Subcutaneous abdominal adipose tissue (tissue), 5 donors: ENCODE measurements around the gene RALGPS1.

Experiments used
- H3K27ac ChIP-seq: one replicate; pipeline ENCODE4 v1.7.0; 2013; ENCODE audit warnings: low read depth, mild to moderate bottlenecking, inconsistent platforms, low read length, moderate library complexity
- H3K27me3 ChIP-seq, 5 donors: one replicate each; pipeline ENCODE4 v1.7.0; 2013; ENCODE audit warnings: low read length in 5 of 5, inconsistent platforms in 1 of 5; ENCODE audit not compliant: control insufficient read depth in 5 of 5, insufficient read depth in 4 of 5
- H3K36me3 ChIP-seq, 5 donors: one replicate each; pipeline ENCODE4 v1.7.0; 2013; ENCODE audit warnings: low read length in 5 of 5; ENCODE audit not compliant: control insufficient read depth in 5 of 5, insufficient read depth in 5 of 5
- H3K4me1 ChIP-seq, 5 donors: one replicate each; pipeline ENCODE4 v1.7.0; 2013; ENCODE audit warnings: low read length in 5 of 5, mild to moderate bottlenecking in 3 of 5, moderate library complexity in 1 of 5; ENCODE audit not compliant: control insufficient read depth in 5 of 5, insufficient read depth in 5 of 5
- H3K4me3 ChIP-seq, 5 donors: one replicate each; pipeline ENCODE4 v1.7.0; 2013; ENCODE audit warnings: low read length in 5 of 5, low read depth in 1 of 5
- H3K9ac ChIP-seq, 5 donors: one replicate each; pipeline ENCODE4 v1.7.0; 2013; ENCODE audit warnings: low read length in 5 of 5, mild to moderate bottlenecking in 4 of 5, moderate library complexity in 3 of 5
- H3K9me3 ChIP-seq, 5 donors: one replicate each; pipeline ENCODE4 v1.7.0; 2013; ENCODE audit warnings: low read length in 5 of 5; ENCODE audit not compliant: control insufficient read depth in 5 of 5
- donor health status: healthy.
- donor health status: healthy.
- donor health status: healthy.
- donor health status: healthy.
- donor health status: healthy.

The RALGPS1 gene

DNA sequence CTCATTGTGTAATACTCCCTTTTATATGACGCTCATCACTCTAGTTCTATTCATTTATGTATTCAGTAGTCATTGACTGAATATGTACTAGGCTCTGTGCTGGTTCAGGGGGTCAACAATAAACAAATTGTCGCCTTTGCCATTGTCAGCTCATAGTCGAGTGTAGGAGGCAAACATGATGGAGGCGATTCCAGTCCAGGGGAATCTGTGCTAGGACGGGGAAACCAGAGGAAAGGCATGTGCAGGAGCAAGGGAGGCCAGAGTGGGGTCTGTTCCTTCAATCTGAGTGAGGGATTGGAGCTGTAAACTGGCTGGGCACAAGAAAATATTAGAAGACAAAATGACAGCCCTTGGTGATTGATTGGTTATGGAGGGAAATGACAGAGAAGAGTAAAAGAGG, 123.9 kb downstream of the RALGPS1 start:
- Histone ChIP-seq H3K9me3 (no peaks in the 10 kb centered on the region), H3K27me3 (no peaks in the 10 kb centered on the region), H3K4me3 (no peak overlapping the region), H3K9ac (no peak overlapping the region), H3K27ac (no peak overlapping the region), H3K4me1 (peaks cover 19 to 45% (median 36%) of the 10 kb centered on the region in 5 donors), H3K36me3 (no peaks in the 10 kb centered on the region)

DNA sequence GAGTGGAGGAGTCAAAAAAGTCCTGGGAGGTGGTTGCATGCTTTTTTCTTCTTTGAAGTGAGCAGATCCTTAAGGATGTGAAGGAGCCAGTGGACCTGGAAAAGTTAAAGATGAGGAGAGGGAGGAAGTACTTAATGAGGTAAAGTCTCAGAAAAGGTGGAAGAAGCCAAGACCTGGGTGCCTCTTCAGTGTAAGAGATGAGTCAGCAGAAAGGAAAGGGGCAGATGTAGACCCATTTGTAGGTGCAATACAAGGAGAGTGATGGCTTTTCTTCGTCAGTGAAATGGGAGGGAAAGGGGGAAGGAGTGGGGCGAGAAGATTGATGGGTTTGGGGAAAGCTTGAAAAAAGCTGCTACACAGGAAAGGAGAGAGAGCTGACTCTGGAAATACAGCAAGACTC, 124.9 kb downstream of the RALGPS1 start:
- H3K9ac ChIP-seq, result no peak overlapping the region
- no peaks in the 10 kb centered on the region for H3K36me3 ChIP-seq
- no peak overlapping the region for H3K4me3 ChIP-seq
- peaks cover 13 to 35% (median 28%) of the 10 kb centered on the region in 5 donors for H3K4me1 ChIP-seq
- no peaks in the 10 kb centered on the region for H3K9me3 ChIP-seq
- no peaks in the 10 kb centered on the region for H3K27me3 ChIP-seq
- no peak overlapping the region for H3K27ac ChIP-seq

DNA sequence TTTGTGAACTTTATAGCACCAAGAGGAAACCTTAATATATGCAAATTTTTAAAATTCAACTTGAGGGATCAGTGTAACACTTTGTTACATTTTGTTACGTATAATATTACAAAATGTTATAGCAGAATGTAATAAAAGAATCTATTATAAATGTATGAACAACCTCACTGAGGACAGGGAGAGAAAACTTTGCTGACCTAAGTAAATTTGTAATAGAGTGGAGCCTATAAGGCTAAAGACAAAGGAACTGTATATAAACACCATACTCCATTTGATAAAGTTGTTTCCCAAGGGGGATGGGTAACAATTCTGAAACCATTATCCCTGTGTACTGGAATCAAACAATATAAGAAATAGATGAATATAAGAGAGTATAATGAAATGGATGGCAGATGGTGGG, 130.6 kb downstream of the RALGPS1 start:
- Histone ChIP-seq H3K36me3 (no peaks in the 10 kb centered on the region), H3K9ac (no peak overlapping the region), H3K9me3 (no peaks in the 10 kb centered on the region), H3K27me3 (no peaks in the 10 kb centered on the region), H3K4me3 (no peak overlapping the region), H3K27ac (no peak overlapping the region), H3K4me1 (peaks cover 4 to 28% (median 17%) of the 10 kb centered on the region in 5 donors)

DNA sequence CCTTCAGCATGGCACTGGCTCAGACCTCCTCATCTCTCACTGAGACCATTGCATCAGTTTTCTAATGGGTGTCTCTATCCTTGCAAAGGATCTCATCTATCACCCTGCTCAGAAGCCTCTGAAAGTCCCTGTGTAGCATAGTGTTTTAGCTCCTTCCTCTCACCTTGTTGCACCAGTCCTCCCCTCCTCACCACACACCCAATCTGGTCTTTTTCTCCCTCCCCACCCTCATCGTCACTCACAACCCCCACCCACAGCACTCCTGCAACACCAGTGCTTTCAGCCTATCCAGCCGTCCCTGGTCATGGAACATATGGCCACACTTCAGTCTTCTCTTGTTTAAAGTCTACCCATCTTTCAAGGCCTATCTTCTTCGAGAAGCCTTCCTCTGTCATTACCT, 133.4 kb downstream of the RALGPS1 start:
- Histone ChIP-seq H3K4me1 (peaks cover 6 to 56% (median 28%) of the 10 kb centered on the region in 5 donors), H3K9ac (no peak overlapping the region), H3K27me3 (no peaks in the 10 kb centered on the region), H3K4me3 (no peak overlapping the region), H3K9me3 (no peaks in the 10 kb centered on the region), H3K36me3 (no peaks in the 10 kb centered on the region), H3K27ac (peak overlapping the region; percentile 80)

DNA sequence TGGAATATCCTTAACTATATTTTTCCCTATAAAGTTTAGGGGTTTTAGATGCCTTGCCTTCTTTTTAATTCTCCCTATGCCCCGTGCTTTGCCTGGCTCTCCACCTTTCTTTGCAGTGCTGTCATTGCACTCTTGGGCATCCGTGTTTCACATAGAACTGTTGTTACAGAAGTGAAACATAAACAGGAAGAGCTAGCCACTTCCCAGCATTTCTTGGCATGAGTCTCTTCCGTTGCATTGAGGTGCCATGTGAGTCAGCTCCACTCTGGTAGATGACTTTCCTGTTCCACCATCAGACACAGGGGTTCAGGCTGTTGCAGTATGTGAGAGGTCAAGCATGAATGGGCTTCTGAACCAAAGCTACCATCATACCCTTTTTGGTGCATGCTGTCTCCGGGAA, 134.5 kb downstream of the RALGPS1 start:
- peaks cover 13 to 67% (median 39%) of the 10 kb centered on the region in 5 donors for H3K4me1 ChIP-seq
- peak overlapping the region in 2 of 5 donors; percentile 24 to 29 for H3K4me3 ChIP-seq
- no peaks in the 10 kb centered on the region for H3K27me3 ChIP-seq
- peak overlapping the region; percentile 80 for H3K27ac ChIP-seq
- peak overlapping the region in 1 of 5 donors; percentile 33 for H3K9ac ChIP-seq
- no peaks in the 10 kb centered on the region for H3K9me3 ChIP-seq
- no peaks in the 10 kb centered on the region for H3K36me3 ChIP-seq

DNA sequence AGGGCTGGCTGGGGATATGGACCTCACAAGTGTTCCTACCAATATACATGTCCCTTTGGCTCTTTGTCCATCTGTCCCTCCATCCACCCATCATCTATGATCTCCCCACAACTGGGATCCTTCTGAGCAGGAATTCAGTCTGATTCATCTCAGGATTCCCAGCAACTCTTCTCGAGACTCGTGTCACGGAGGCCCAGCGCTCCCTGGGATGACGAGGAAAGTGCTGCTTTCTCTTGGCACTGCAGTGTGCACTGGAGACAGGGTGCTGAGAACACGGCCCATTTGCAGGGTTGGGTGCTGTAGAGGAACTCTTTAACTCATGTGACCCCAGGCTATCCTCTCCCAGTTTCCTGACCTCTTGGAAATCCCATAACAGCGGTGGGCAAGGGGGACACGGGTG, 135.0 kb downstream of the RALGPS1 start:
- Histone ChIP-seq H3K4me3 (no peak overlapping the region), H3K27me3 (no peaks in the 10 kb centered on the region), H3K9me3 (no peaks in the 10 kb centered on the region), H3K36me3 (no peaks in the 10 kb centered on the region), H3K27ac (peak overlapping the region; percentile 58), H3K9ac (no peak overlapping the region), H3K4me1 (peaks cover 15 to 72% (median 44%) of the 10 kb centered on the region in 5 donors)

DNA sequence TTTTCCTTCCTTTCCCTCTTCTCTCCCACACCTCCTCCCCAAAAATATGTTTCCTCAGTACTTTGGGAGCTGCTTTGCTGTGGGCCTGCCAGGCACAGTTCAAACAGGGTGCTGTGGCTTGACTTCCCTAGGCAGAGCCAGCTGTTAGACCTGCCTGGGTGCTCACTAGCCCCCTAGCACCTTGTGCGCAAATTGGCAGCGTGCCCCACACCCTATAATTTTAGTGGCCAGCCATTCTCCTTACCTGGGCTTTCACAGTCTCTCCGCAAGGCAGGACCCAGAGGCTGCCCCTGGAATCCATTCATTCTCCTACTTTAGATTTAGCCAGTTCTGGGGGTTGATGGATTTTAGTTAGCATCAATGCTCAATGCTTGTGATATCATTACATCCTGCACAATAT, 135.6 kb downstream of the RALGPS1 start:
- Histone ChIP-seq H3K9me3 (no peaks in the 10 kb centered on the region), H3K9ac (no peak overlapping the region), H3K4me3 (no peak overlapping the region), H3K27ac (peak overlapping the region; percentile 58), H3K4me1 (peaks cover 15 to 72% (median 45%) of the 10 kb centered on the region in 5 donors), H3K27me3 (no peaks in the 10 kb centered on the region), H3K36me3 (no peaks in the 10 kb centered on the region)

DNA sequence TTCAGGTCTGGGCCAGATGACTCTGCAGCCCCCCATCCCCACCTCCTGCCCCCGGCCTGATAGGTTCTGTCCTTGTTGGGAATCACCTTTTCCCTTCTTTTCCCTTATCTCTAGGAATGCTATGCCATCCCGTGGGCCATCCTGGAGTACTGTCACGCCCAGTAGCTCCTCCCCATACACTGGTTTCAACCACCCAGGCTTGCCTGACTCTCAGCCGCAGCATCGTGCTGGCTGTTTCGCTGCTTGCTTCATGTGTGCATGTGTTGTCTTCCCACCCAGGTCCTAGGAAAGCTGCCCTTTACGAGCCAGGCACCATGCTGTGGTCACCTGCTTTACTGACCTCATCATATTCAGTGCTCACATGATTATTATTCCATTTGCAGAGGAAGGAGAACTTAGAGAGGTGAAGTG, 136.0 kb downstream of the RALGPS1 start:
- Histone ChIP-seq H3K9me3 (no peaks in the 10 kb centered on the region), H3K4me1 (peaks cover 15 to 72% (median 45%) of the 10 kb centered on the region in 5 donors), H3K27me3 (no peaks in the 10 kb centered on the region), H3K4me3 (no peak overlapping the region), H3K36me3 (no peaks in the 10 kb centered on the region), H3K9ac (no peak overlapping the region), H3K27ac (peak overlapping the region; percentile 58)

DNA sequence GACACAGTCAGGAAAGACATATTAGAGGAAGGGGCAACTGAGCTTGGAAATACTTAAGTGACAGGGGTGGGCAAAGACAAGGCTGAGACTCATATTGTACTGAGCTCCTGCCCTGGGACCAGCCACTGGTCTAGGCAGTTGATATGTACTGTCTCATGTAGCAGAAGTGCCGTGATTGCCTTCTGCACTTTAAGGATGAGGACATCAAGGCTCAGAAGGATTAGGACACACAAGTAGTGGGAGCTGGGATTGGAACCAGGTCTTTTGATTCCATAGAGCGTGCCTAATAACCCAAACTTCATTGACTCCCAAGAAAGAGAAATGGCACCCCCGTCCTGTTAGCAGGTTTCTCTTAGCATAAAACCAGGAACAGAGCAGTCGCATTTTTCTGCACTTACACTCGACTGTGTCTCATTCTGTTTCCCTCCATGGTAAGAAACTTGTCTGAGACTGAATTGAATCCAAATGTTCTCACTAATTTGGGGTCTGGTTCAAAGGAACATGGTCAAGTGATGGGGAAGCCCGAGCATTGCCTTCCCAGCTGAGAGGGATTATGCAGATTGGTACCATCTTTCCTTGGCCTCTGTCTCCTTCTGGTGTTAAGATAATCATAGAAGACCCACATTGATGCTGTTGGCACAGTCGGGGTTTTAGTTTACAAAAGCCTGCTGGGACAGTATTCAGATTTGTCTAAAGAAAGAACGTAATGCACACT, 137.5 kb downstream of the RALGPS1 start:
- no peaks in the 10 kb centered on the region for H3K9me3 ChIP-seq
- H3K27me3 ChIP-seq, result no peaks in the 10 kb centered on the region
- no peak overlapping the region for H3K4me3 ChIP-seq
- H3K4me1 ChIP-seq, result peaks cover 15 to 74% (median 45%) of the 10 kb centered on the region in 5 donors
- peak overlapping the region; percentile 80 for H3K27ac ChIP-seq
- no peak overlapping the region for H3K9ac ChIP-seq
- no peaks in the 10 kb centered on the region for H3K36me3 ChIP-seq

DNA sequence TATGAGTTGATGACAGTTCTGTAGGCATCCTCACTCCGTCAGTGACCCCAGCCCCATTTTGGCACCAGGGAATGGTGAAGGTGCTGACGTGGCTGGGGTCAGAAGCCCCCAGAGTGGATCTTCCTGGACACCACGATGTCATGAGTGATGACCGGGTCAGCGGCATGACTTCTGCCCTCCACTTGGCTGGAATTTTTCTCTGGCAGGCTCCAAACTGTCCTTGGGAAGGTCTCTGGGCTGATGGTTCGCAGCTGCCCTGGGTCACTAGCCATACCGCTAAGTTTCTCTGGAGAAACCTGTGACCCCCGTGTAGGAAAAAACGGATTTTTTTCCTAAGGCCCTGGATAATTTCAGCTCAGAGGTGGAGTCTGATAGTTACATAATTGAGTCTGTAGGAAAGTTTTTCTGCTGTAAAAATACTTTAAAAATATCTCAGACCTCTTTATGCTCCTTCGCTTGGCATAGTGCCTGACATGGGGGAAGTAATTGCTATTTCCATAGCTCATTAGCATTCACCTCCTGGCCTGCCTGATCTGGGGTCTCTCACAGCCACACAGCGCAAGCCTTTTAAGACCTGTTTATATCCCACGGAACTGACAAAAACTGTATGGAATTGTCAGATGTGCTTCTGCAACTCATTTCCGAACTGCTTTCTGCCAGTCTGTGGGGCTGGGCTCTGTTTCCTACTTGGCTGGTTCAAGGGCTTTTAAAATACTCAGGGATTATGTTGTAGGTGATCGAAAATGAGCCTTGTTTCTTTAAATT, 138.7 kb downstream of the RALGPS1 start:
- Histone ChIP-seq H3K27ac (peak overlapping the region; percentile 80), H3K9me3 (no peaks in the 10 kb centered on the region), H3K4me3 (peak overlapping the region in 2 of 5 donors; percentile 8 to 17), H3K27me3 (no peaks in the 10 kb centered on the region), H3K4me1 (peaks cover 18 to 77% (median 54%) of the 10 kb centered on the region in 5 donors), H3K9ac (peak overlapping the region in 2 of 5 donors; percentile 16 to 22), H3K36me3 (no peaks in the 10 kb centered on the region)
